ENCODE measurements around the gene COX5B.
A peak's percentile ranks its signal among the peaks of the same experiment; 100 is the strongest.
"Not testable (repeated sequence)": the region's sequence is repeated elsewhere in the genome, so short reads cannot be mapped to it uniquely, and the experiment has no call there.

The COX5B gene, protein sequence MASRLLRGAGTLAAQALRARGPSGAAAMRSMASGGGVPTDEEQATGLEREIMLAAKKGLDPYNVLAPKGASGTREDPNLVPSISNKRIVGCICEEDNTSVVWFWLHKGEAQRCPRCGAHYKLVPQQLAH

DNA sequence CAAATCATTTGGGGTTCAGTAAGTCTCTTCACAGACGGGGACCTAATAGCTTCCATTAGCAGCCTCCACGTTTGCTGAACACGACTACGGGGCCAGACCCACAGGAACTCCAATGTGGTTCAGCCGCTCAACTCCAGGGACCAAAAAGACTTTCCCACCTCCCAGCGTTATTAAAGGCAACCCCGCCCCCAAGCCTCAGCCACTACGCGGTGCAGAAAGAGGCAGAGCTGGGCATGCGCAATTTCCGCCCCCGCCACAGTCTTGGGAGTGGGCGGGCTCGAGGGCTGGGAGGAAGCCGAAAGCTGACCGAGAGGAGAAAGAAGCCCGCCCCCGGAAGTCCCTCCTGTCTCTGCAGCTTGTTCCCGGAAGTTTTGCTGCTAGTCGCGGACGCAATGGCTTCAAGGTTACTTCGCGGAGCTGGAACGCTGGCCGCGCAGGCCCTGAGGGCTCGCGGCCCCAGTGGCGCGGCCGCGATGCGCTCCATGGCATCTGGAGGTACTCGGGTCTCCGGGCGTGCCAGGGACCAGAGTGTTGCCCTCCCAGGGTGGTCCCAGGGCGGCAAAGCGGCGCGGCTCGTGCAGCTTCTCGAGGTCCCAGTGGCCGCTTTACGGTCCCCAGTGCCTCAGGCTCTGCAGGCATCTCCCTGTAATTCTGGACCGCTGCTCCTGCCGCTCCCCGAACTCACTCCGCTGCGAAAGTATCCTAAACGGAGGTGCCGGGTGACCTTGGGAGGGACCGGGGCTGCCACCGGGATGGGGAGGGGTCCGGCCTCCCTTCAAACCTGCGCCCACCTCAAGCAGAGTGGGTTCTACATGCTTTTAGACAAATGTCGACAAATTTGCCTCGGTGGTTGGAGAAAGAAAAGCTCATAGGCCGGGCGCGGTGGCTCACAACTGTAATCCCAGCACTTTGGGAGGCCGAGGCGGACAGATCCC, at the start of gene COX5B:
TSS of gene COX5B (plus strand) at position 368 of the 935 bp plus-strand sequence. CDS start at position 393, 25 bp downstream.
- CTCF ChIA-PET = interaction anchor here (0.7 kb wide), 2 partner anchors 1136 to 1154 kb away, joined by 3 read pairs; no protein-coding TSS in a partner anchor
- peak; percentile 98 for DNase-seq (ENCODE audit: low spot score)
- H3K27ac ChIP-seq = peak within 1 kb of the TSS; percentile 81
- POLR2A ChIA-PET (ENCODE audit: low non-redundant PET) = interaction anchor here (1.5 to 2.0 kb wide), 2 partner anchors 17 to 18 kb away, joined by 8 to 10 read pairs; partner anchors contain the start of gene ACTR1B
- TF ChIP-seq, protein P1, sequence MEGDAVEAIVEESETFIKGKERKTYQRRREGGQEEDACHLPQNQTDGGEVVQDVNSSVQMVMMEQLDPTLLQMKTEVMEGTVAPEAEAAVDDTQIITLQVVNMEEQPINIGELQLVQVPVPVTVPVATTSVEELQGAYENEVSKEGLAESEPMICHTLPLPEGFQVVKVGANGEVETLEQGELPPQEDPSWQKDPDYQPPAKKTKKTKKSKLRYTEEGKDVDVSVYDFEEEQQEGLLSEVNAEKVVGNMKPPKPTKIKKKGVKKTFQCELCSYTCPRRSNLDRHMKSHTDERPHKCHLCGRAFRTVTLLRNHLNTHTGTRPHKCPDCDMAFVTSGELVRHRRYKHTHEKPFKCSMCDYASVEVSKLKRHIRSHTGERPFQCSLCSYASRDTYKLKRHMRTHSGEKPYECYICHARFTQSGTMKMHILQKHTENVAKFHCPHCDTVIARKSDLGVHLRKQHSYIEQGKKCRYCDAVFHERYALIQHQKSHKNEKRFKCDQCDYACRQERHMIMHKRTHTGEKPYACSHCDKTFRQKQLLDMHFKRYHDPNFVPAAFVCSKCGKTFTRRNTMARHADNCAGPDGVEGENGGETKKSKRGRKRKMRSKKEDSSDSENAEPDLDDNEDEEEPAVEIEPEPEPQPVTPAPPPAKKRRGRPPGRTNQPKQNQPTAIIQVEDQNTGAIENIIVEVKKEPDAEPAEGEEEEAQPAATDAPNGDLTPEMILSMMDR (conservative IDR thresholded peaks at IDR 0.05; ENCODE audit: low read depth) = no peak

DNA sequence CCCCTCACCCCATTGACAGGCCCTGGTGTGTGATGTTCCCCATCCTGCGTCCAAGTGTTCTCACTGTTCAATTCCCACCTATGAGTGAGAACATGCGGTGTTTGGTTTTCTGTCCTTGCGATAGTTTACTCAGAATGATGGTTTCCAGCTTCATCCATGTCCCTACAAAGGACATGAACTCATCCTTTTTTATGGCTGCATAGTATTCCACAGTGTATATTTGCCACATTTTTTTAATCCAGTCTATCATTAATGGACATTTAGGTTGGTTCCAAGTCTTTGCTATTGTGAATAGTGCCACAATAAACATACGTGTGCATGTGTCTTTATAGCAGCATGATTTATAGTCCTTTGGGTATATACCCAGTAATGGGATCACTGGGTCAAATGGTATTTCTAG, 49.7 kb upstream of the COX5B start:
- POLR2A ChIA-PET (ENCODE audit: low non-redundant PET); H3K27ac ChIP-seq; DNase-seq (ENCODE audit: low spot score); CTCF ChIA-PET: not testable (repeated sequence)

DNA sequence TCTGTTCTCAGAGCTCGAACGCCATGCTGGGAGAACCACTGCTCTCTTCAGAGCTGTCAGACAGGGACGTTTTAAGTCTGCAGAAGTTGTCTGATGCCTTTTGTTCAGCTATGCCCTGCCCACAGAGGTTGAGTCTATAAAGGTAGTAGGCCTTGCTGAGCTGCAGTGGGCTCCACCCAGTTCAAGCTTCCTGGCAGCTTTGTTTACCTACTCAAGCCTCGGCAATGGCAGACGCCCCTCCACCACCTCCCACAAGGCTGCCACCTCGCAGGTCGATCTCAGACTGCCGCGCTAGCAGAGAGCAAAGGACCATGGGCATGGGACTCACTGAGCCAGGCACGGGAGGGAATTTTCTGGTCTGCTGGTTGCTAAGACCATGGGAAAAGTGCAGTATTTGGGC, 44.3 kb upstream of the COX5B start:
- CTCF ChIA-PET; DNase-seq (ENCODE audit: low spot score); H3K27ac ChIP-seq; POLR2A ChIA-PET (ENCODE audit: low non-redundant PET): not testable (repeated sequence)

DNA sequence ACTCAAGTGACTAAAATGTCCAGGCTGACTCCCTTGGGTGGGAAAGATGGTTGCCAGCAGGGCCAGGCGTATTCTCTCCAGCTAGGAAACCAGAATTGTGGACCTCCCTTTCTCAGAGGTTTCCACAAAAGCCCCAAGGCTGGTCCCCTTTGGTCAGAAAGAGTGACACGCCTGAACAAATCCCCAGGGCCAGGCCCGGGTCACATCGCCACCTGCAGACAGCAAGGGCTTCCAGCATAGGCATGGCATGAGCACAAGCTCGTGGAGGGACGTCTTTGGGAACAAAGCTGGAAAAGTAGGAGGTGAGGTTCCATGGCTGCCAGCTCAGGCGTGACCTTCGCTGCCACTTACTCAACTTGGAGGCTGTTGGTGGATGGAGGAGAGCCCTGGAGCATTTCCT, 40.8 kb upstream of the COX5B start:
- H3K27ac ChIP-seq; DNase-seq (ENCODE audit: low spot score); POLR2A ChIA-PET (ENCODE audit: low non-redundant PET); CTCF ChIA-PET: not testable (repeated sequence)

DNA sequence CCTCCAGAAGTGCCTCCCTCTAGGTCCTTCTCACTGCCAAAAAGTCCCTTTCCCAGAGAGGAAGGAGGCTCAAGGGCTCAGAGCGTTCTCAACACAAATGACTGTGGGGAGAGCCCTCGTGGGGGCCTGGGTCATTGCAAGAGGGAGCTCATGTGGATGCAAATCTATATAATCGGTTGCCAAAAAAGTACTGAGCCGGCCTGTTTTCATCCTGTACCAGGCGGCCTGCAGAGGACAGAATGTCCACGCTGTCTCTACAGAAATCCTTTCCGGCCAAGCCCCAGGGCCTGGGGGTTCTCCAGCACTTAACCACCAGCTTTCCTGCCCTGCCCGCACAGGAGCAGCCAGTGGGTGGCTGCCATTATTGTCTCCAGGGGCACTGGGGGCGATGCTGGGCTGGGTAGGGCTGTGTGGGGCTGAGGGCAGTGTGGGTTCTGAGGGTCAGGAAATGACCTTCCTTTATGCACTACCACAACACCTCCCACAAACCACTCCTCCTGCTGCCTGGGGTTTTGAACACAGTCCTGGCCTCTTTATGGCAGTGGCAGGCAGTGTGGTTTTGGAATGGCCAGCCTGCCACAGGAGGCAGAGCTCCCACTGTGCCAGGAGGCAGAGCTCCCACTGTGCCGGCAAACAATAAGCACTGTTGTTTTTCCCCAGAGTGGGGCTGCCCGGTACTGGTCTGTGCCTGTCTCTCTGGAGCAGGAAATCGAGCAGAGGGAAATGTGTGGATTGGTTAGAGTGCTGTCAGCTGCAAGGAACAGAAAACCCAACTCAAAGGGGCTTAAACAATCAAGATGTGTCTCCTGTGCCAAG, 40.1 kb upstream of the COX5B start:
- POLR2A ChIA-PET (ENCODE audit: low non-redundant PET); CTCF ChIA-PET; H3K27ac ChIP-seq; DNase-seq (ENCODE audit: low spot score): not testable (repeated sequence)

DNA sequence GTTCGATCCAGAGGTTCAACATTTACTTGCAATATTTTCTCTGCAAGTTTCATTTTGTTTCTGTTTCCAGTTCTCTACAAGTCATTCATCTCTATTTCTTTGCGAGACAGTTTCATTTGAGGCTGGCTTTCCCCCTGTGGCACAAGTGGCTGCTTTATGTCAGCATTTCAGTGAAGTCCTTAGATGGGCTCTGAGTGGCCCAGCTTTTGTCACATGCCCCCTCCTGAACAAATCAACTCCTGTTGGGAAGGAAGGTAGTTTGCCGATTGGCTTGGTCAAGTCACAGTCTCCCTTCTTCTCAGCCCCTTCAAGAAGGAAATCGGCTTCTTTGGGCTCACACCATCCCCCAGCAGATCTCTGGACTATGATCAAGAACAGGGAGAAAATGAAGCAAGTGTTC, 37.1 kb upstream of the COX5B start:
- DNase-seq (ENCODE audit: low spot score); POLR2A ChIA-PET (ENCODE audit: low non-redundant PET); H3K27ac ChIP-seq; CTCF ChIA-PET: not testable (repeated sequence)

DNA sequence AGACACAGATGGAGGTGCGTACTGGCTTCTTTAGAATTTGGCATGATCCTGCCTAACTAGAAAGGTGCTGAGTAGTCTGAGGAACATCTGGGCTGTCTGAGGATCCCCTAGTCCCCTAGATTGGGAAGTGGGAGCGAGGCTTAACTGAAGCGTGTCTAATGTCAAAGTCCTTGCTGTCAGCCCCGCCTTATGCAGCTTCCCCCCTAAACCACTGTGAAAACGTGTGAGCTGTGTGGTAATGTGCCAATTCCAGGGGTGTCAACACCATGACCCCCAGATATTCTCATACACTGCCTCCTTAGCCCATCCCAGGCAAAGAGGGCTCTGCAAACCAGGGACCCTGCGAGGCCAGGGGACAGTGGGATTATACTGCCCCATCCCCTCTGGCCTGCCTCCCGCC, 34.0 kb upstream of the COX5B start:
- POLR2A ChIA-PET (ENCODE audit: low non-redundant PET); DNase-seq (ENCODE audit: low spot score); H3K27ac ChIP-seq; CTCF ChIA-PET: not testable (repeated sequence)

DNA sequence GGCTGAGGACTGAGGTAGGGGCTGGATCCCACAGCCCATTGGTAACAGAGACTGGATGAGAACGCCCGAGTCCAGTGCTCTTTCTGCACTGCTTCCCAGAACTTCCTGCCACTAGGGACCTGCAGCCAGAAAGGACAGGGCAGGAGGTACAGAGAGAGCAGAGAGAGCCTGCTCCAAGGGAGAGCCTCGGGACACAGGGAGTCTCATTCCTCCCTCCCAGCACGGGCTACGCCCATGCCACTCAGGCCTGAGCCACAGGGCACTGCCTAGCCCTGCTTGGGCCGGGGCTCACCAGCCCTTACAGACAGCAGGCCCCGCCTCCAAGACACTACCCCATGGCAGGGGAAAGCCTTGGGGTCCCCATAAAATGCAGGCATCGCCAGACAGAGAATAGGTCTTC, 30.1 kb upstream of the COX5B start:
- CTCF ChIA-PET; DNase-seq (ENCODE audit: low spot score); POLR2A ChIA-PET (ENCODE audit: low non-redundant PET); H3K27ac ChIP-seq: not testable (repeated sequence)

DNA sequence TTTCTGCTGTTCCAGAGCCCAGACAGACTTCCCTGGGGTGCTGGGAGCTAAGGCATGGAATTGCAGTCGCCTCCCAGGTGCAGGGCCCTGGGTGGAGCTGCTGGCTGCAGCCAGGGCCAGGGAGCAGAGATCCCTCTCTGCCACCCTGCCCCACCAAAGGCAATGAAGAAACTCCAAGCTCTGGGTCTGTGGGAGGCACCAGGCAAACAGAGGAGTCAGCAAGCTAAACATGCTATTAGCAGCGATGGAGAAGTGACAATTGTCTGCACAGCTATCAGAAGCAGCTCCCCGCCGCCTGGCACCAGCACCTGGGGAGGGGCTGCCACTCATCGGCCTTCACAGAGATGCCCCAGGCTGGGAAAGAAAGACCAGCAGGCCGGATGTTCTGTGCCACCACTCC, 28.0 kb upstream of the COX5B start:
- H3K27ac ChIP-seq = no peak overlapping the region
- CTCF ChIA-PET = no interaction called here
- POLR2A ChIA-PET (ENCODE audit: low non-redundant PET) = no interaction called here
- TF ChIP-seq, protein P1 (conservative IDR thresholded peaks at IDR 0.05; ENCODE audit: low read depth) = no peak
- DNase-seq (ENCODE audit: low spot score) = no peak

DNA sequence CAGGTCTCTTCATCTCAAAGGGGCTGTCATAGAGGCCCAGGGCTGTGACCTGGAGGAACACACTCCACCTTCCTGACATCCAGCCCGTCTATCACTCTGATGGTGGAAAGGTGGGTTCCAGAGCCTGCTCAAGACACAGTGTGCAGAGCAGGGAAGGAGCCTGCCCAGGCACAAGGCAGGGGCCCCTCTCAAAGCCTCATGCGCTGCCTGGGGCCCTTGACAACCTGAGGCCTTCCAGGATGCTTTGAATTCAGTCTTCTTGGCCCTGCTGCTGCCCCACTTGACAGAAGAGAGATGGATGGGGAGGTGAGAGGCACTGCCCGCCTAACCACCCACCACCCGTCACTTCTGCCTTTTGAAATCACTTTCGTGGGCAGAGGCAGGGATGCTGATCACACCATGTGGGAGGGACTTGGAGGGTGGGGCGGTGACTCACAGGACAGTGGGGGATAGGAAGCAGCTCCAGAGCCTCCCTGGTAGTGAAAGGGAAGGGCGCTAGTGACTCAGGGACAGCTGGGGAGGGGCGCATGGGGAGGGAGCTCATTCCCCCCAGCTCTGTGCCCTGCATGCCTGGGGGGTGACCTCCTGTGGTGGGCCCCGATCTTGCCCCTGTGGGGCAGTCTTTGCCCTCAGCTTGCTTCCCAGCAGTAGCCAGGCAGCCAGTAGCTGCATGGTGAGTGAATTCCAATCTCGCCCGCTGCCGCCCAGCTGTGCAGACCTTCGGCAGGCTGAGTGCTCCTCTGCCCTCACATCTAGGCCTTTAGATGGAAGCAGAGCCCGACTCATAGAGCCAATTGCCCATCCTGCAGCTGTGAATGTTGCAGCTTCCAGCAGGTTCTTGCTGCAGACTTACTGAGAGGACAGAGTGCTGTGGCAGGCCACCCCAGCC, 26.7 kb upstream of the COX5B start:
- CTCF ChIA-PET; H3K27ac ChIP-seq; DNase-seq (ENCODE audit: low spot score); POLR2A ChIA-PET (ENCODE audit: low non-redundant PET): not testable (repeated sequence)

DNA sequence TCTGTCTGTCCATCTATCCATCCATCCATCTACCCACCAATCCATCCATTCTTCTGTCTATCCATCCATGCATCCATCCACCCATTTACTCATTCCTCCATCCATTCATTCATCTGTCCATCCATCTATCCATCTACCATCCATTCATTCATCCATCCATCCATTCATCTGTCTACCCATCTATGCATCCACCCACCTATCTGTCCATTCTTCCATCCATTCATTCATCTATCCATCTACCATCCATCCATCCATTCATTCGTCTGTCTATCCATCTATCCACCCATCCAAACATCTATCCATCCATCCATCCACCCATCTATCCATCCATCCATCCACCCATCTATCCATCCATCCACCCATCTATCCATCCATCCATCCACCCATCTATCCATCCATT, 25.4 kb upstream of the COX5B start:
- POLR2A ChIA-PET (ENCODE audit: low non-redundant PET); CTCF ChIA-PET; DNase-seq (ENCODE audit: low spot score); H3K27ac ChIP-seq: not testable (repeated sequence)

DNA sequence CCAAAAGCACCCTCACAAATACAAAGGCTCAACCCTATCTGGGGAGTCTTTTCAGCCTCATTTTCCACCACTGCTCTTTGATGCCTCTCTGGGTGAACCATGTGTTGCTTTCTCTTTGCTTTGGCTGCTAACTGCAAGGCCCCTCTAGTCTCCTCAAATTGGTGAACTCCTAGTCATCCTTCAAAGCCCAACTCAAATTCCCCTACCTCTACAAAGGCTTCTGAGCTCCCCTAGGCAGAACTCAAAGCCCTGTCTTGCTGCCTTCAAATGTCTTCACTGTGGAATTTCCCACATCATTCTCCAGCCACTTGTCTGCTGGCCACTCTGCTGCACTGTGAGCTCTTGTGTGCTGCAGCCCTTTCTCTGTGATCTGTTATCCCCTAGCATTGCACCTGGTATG, 22.9 kb upstream of the COX5B start:
- POLR2A ChIA-PET (ENCODE audit: low non-redundant PET); DNase-seq (ENCODE audit: low spot score); CTCF ChIA-PET: not testable (repeated sequence)

DNA sequence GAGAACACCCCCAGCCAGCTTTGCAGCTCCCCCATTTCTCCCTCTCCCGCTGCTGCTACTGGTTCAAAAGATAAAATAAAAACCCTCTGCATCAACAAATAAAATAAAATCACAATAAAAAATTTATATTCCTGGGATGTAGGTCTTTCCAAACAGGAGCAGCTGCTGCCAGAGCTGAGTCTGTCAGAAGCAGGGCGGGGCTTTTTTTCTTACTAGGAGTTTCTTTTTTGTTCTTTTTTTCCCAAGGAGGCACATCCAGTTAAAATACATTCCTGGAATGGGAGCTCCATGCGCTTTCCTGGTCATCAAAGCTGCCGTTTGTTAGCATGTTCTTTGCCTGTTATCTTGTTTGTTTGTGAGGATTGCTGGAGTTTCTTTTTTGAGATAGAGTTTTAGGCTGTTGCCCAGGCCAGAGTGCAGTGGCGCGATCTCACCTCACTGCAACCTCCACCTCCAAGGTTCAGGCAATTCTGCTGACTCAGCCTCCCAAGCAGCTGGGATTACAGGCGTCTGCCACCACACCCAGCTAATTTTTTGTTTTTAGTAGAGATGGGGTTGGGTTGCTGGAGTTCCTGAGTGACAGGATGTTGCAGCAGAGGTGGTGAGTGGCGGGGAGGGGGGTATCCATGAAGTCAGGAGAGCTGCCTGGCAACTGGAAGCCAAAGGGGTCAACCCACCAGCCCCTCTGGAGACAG, 20.4 kb upstream of the COX5B start:
- DNase-seq (ENCODE audit: low spot score); POLR2A ChIA-PET (ENCODE audit: low non-redundant PET): not testable (repeated sequence)
- H3K27ac ChIP-seq = peak overlapping the region; percentile 92
- CTCF ChIA-PET = interaction anchor here (0.7 kb wide), 1 partner anchor 130 kb away, joined by 5 read pairs; no protein-coding TSS in a partner anchor

More for the DNA sequence above, 22.9 kb upstream of the COX5B start:
- not testable (repeated sequence) for H3K27ac ChIP-seq
